RWPE2 (cell line): ENCODE data around the gene GPR12.

Experiments
- ATAC-seq: fragments of 200-7000 bp; cut with Tn5 transposase; 3 replicates; pipeline ENCODE4 v1.9.1; 2021; ENCODE audit warnings: low read depth
- DNase-seq: peaks from one replicate; pipeline ENCODE4 v3.0.0-alpha.2; 2020; ENCODE audit warnings: low spot score
- H3K27ac ChIP-seq: fragments of 450-650 bp; 2 replicates; pipeline ENCODE4 v1.5.1; 2017; ENCODE audit warnings: mild to moderate bottlenecking; ENCODE audit not compliant: poor library complexity, severe bottlenecking
- H3K27me3 ChIP-seq: fragments of 250-450 bp; sonication (Bioruptor Pico); 2 replicates; pipeline ENCODE4 v1.5.1; 2021; ENCODE audit warnings: mild to moderate bottlenecking, moderate library complexity; ENCODE audit not compliant: insufficient read depth, poor library complexity, severe bottlenecking
- H3K36me3 ChIP-seq: fragments of 250-450 bp; sonication (Bioruptor Pico); 2 replicates; pipeline ENCODE4 v1.5.1; 2020; ENCODE audit warnings: low read depth, mild to moderate bottlenecking, moderate library complexity
- H3K4me1 ChIP-seq: fragments of 250-450 bp; sonication (Bioruptor Pico); 2 replicates; pipeline ENCODE4 v1.5.1; 2021; ENCODE audit warnings: mild to moderate bottlenecking, moderate library complexity; ENCODE audit not compliant: insufficient read depth, poor library complexity, severe bottlenecking
- H3K4me3 ChIP-seq: fragments of 250-450 bp; sonication (Bioruptor Pico); 2 replicates; pipeline ENCODE4 v1.5.1; 2021; ENCODE audit warnings: mild to moderate bottlenecking, moderate library complexity; ENCODE audit not compliant: severe bottlenecking
- H3K9me3 ChIP-seq: fragments of 250-450 bp; sonication (Bioruptor Pico); 2 replicates; pipeline ENCODE4 v1.5.1; 2021; ENCODE audit warnings: mild to moderate bottlenecking, moderate library complexity; ENCODE audit not compliant: severe bottlenecking
- TF ChIP-seq, protein P1 (sequence below): fragments of 450-650 bp; IDR thresholded peaks from one replicate; pipeline ENCODE4 v1.5.1; 2017; ENCODE audit warnings: mild to moderate bottlenecking, moderate library complexity; ENCODE audit not compliant: poor library complexity, severe bottlenecking

The GPR12 gene

DNA sequence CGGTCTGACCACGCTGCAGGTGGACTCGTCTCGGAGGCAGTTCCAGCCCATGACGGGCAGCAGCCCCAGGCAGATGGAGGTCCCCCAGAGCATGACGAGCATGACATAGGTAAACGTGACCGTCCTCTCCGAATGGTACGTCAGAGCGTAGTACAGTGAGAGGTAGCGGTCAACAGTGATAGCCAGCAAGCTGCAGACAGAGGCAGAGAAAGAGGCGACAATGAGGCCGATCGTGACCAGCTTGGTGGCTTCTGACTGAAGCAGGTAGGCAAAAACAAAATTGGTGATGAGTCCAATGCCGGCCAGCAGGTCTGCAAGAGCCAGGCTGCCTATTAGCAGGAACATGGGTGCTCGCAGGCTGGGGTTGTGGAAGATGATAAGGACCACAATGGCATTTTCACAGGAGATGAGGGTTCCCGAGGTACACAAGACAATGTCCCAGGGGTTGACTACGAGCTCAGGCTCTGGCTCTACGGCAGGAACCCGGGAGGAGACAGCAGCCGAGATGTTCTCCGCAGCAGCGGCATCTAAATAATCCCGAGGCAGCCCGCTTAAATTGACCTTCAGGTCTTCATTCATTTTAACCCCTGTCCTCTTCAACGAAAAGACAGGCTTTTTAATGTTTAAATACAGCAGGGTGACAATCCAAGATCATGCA is 1.2 kb downstream of the GPR12 start:
- H3K36me3 ChIP-seq: no peaks in the 10 kb centered on the region
- no peaks in the 10 kb centered on the region for H3K9me3 ChIP-seq
- TF ChIP-seq, protein P1, sequence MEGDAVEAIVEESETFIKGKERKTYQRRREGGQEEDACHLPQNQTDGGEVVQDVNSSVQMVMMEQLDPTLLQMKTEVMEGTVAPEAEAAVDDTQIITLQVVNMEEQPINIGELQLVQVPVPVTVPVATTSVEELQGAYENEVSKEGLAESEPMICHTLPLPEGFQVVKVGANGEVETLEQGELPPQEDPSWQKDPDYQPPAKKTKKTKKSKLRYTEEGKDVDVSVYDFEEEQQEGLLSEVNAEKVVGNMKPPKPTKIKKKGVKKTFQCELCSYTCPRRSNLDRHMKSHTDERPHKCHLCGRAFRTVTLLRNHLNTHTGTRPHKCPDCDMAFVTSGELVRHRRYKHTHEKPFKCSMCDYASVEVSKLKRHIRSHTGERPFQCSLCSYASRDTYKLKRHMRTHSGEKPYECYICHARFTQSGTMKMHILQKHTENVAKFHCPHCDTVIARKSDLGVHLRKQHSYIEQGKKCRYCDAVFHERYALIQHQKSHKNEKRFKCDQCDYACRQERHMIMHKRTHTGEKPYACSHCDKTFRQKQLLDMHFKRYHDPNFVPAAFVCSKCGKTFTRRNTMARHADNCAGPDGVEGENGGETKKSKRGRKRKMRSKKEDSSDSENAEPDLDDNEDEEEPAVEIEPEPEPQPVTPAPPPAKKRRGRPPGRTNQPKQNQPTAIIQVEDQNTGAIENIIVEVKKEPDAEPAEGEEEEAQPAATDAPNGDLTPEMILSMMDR: no peak
- DNase-seq: no peak
- no peak overlapping the region for H3K27ac ChIP-seq
- no peaks in the 10 kb centered on the region for H3K4me1 ChIP-seq
- H3K4me3 ChIP-seq: no peak overlapping the region
- ATAC-seq: no peak
- peaks cover 73% of the 10 kb centered on the region for H3K27me3 ChIP-seq

DNA sequence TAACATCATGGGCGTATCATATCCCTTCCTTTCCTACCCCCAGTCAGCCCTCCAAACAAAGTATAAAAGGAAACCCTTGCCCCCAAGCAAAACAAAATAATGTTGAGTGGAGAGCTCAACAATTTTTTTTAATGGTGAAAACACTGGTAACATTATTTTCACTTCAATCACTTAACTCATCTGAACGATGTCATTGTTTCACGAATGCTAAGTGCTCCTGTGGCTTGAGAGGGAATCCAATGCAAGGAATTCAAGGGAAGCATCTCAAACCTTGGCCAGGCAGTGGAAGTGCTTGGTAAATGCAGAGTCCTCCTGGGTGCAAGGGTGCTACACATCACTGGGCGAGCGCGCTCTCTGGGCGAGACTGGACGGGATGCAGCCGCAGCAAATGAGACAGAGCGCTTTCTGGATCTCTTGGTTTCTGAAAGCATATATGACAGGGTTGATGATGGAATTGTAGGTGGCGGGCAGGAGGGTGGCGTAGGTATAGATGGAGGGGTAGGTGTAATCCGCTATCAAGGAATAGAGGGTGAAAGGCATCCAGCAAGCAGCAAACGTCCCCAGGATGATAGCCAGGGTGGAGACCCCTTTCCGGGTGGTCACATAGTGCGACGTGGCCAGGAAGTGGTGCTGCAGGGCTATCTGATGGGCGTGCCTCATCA is 2.0 kb downstream of the GPR12 start:
- Histone ChIP-seq H3K9me3 (no peaks in the 10 kb centered on the region), H3K36me3 (no peaks in the 10 kb centered on the region), H3K27me3 (peaks cover 66% of the 10 kb centered on the region), H3K4me3 (no peak overlapping the region), H3K4me1 (no peaks in the 10 kb centered on the region), H3K27ac (no peak overlapping the region)
- TF ChIP-seq, protein P1: no peak
- no peak for DNase-seq
- no peak for ATAC-seq

DNA sequence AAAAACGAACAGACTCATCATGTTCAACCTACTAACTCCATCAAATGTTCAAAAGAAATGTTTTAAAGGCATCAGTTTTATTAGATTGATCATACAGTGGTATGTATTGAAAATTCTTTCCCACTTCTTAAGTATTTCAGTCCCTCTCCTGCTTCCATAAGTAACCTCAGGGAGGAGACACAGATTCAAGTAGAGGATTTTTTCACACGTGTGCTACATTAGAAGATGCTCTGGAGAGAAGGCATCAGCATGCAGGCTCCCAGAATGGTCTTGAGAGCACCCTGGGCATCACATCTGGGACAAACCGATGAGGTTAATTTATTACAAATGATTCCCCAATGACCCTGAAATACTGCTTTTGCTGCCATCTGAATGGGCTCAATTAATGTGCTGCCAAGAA is 3.6 kb downstream of the GPR12 start:
- Histone ChIP-seq H3K4me1 (no peaks in the 10 kb centered on the region), H3K27ac (no peak overlapping the region), H3K9me3 (no peaks in the 10 kb centered on the region), H3K36me3 (no peaks in the 10 kb centered on the region), H3K27me3 (peaks cover 49% of the 10 kb centered on the region), H3K4me3 (no peak overlapping the region)
- TF ChIP-seq, protein P1: no peak
- DNase-seq (no peak), ATAC-seq (no peak)

DNA sequence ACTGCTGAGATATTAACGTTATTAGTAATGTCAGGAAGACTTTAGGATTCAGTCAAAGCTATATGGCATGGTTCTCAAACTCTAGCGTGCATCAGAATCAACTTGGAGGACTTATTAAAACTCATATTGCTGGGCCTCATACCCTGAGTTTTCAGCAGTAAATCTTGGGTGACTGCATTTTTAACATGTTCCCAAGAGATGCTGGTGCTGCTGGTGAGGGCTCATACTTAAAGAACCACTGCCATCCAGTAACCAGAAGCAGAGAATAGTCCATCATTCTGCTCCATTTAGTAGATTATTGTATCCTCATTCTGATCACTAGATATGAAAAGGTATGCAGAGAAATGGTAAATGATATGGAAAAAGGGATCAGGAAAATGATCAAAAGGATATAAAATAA is 7.9 kb downstream of the GPR12 start:
- no peaks in the 10 kb centered on the region for H3K36me3 ChIP-seq
- TF ChIP-seq, protein P1: no peak
- ATAC-seq: no peak
- no peak overlapping the region for H3K4me3 ChIP-seq
- H3K4me1 ChIP-seq: no peaks in the 10 kb centered on the region
- peaks cover 20% of the 10 kb centered on the region for H3K27me3 ChIP-seq
- no peak for DNase-seq
- H3K9me3 ChIP-seq: no peaks in the 10 kb centered on the region
- no peak overlapping the region for H3K27ac ChIP-seq

DNA sequence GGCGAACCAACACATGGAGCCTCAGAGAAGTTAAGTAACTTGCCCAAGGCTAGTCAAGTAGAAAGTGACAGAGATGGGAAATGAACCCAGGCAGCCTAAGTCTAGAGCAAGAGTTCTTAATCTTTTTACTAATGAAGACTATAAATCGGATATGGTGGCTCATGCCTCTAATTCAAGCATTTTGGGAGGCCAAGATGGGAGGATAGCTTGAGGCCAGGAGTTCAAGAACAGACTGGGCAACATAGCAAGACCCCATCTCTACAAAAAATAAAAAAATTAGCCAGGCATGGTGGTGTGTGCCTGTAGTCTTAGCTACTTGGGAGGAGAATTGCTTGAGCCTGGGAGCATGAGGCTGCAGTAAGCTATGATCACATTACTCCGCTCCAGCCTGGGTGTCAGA is 10.7 kb downstream of the GPR12 start:
- no peaks in the 10 kb centered on the region for H3K4me1 ChIP-seq
- ATAC-seq (no peak), DNase-seq (no peak)
- H3K27me3 ChIP-seq: peaks cover 18% of the 10 kb centered on the region
- H3K36me3 ChIP-seq: no peaks in the 10 kb centered on the region
- TF ChIP-seq, protein P1: no peak
- no peak overlapping the region for H3K27ac ChIP-seq
- no peak overlapping the region for H3K4me3 ChIP-seq
- no peaks in the 10 kb centered on the region for H3K9me3 ChIP-seq
